Measurements from ENCODE around the gene EFNB3. TPM values are rescaled to one million over a fixed set of nuclear protein-coding genes. Genes with fewer than 3 reads are reported as not detected.
A peak's percentile ranks its signal among the peaks of the same experiment; 100 is the strongest.

EFNB3 gene
- total and polyA plus RNA-seq, 2 of the 8 experiments (the other 6 are each of a cell fraction or from before 2014, with no cell fraction given): 15.0 to 27.3 TPM

DNA sequence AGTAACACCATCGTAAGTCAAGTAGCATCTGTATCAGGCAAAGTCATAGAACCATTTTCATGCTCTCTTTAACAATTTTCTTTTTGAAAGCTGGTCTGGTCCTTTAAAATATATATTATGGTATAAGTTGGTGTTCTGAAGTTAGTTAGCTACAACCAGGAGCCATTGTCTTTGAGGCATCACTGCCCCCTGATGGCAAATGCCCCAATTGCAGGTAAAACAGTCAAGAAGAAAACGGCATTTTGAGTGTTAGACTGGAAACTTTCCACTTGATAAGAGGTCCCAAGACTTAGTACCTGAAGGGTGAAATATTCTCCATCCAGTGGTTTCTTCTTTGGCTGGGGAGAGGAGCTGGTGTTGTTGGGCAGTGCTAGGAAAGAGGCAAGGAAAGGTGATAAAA lies 31.8 kb upstream of the EFNB3 start:
- H3K27ac ChIP-seq (ENCODE audit: low read depth, low read length): no peak overlapping the region
- no peak overlapping the region for H2BK12ac ChIP-seq (ENCODE audit: low read depth, low read length)
- no peak overlapping the region for H2BK20ac ChIP-seq (ENCODE audit: low read length)
- H4K20me1 ChIP-seq (replicated peaks in 1 of 2; ENCODE audit: control insufficient read depth in 1 of 2, insufficient read depth in 2 of 2, low read length in 2 of 2): peaks cover 0 to 2% of the 10 kb centered on the region in 2 experiments
- H2AFZ ChIP-seq (ENCODE audit: low read length): no peak overlapping the region
- no peak overlapping the region for H4K5ac ChIP-seq (ENCODE audit: insufficient read length, low read depth, low read length)
- peak; percentile 79 to 85 for TF ChIP-seq RAD21 (IDR thresholded peaks at IDR 0.05 in 1 of 2, conservative IDR thresholded peaks at IDR 0.05 in 1 of 2; ENCODE audit: low read depth in 2 of 2, low read length in 2 of 2)
- TF ChIP-seq, protein P1, sequence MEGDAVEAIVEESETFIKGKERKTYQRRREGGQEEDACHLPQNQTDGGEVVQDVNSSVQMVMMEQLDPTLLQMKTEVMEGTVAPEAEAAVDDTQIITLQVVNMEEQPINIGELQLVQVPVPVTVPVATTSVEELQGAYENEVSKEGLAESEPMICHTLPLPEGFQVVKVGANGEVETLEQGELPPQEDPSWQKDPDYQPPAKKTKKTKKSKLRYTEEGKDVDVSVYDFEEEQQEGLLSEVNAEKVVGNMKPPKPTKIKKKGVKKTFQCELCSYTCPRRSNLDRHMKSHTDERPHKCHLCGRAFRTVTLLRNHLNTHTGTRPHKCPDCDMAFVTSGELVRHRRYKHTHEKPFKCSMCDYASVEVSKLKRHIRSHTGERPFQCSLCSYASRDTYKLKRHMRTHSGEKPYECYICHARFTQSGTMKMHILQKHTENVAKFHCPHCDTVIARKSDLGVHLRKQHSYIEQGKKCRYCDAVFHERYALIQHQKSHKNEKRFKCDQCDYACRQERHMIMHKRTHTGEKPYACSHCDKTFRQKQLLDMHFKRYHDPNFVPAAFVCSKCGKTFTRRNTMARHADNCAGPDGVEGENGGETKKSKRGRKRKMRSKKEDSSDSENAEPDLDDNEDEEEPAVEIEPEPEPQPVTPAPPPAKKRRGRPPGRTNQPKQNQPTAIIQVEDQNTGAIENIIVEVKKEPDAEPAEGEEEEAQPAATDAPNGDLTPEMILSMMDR (IDR thresholded peaks at IDR 0.05; ENCODE audit: control extremely low read depth in 1 of 3, insufficient read depth in 1 of 3, low read depth in 1 of 3, low read length in 3 of 3): peak in 2 of 3 experiments; percentile 66 to 74; a peak in 3 of 4 replicates
- no peak for TF ChIP-seq HDAC2 (IDR thresholded peaks at IDR 0.05; ENCODE audit: borderline replicate concordance in 1 of 2, low read depth in 2 of 2, low read length in 2 of 2)
- 97% methylated on average over 2 of the region's 2 CpGs; no CpG with 5 or more reads in 1 of the 2 experiments for WGBS, 2 experiments (ENCODE audit: extremely low coverage in 1 of 2, insufficient coverage in 1 of 2, insufficient read length in 1 of 2, insufficient replicate concordance in 2 of 2, low coverage in 1 of 2, low lambda C conversion rate in 2 of 2, missing lambda C conversion rate in 1 of 2)
- H3K56ac ChIP-seq (replicated peaks; ENCODE audit: insufficient read length, low read depth, low read length): no peak overlapping the region
- H4K8ac ChIP-seq (ENCODE audit: extremely low read depth, insufficient read depth, low read length): no peak overlapping the region
- peaks cover 5 to 13% of the 10 kb centered on the region in 2 experiments; a peak in 2 of 4 replicates for H3K9me3 ChIP-seq (ENCODE audit: insufficient read depth in 2 of 2, low read depth in 1 of 2, low read length in 1 of 2)
- H3K18ac ChIP-seq (ENCODE audit: extremely low read depth, low read length): no peak overlapping the region
- H3K4ac ChIP-seq (replicated peaks; ENCODE audit: insufficient read length, low read depth, low read length): no peak overlapping the region
- no peak overlapping the region for H2BK15ac ChIP-seq (ENCODE audit: low read length)
- H2AK5ac ChIP-seq (ENCODE audit: low read depth, low read length): no peak overlapping the region
- FAIRE-seq (peak; percentile 48), DNase-seq (ENCODE audit: low read depth in 1 of 2, low spot score in 2 of 2) (peak in 1 of 2 experiments; percentile 89)
- ChIA-PET CTCF (ENCODE audit: partially characterized antibody) (interaction anchor here (0.6 to 15.7 kb wide), 22 partner anchors 9 to 110 kb away, joined by 3 to 332 read pairs (median 6); partner anchors contain the start of genes ATP1B2, EFNB3, FXR2 and MPDU1), POLR2A (ENCODE audit: partially characterized antibody) (interaction anchor here (0.6 to 79.4 kb wide), 5 partner anchors 7 to 99 kb away, joined by 3 to 2272 read pairs (median 36); partner anchors contain the start of genes ATP1B2, FXR2, MPDU1 and SAT2)
- H3K4me3 ChIP-seq (ENCODE audit: extremely low read depth in 1 of 4, insufficient read depth in 2 of 4, low read depth in 3 of 4, low read length in 4 of 4): no peak overlapping the region
- peaks cover 32 to 73% (median 59%) of the 10 kb centered on the region in 4 experiments for H3K36me3 ChIP-seq (ENCODE audit: control insufficient read depth in 2 of 4, insufficient read depth in 4 of 4, low read length in 3 of 4)
- H3K4me1 ChIP-seq (replicated peaks in 1 of 4; ENCODE audit: control insufficient read depth in 3 of 4, insufficient read depth in 4 of 4, low read length in 3 of 4): peaks cover 5 to 15% (median 10%) of the 10 kb centered on the region in 4 experiments
- no peaks in the 10 kb centered on the region; the same call in 1 of the 2 replicates for H3K79me1 ChIP-seq (ENCODE audit: low read depth, low read length)
- H2BK120ac ChIP-seq (replicated peaks; ENCODE audit: low read depth, low read length): no peak overlapping the region
- no peak overlapping the region for H3K14ac ChIP-seq (ENCODE audit: insufficient read length)
- H3K23me2 ChIP-seq (ENCODE audit: low read depth, low read length): no peaks in the 10 kb centered on the region
- H4K91ac ChIP-seq (replicated peaks; ENCODE audit: insufficient read length, low read length): no peak overlapping the region
- no peak overlapping the region for H3K23ac ChIP-seq (ENCODE audit: insufficient read length)
- no peak overlapping the region for H2BK5ac ChIP-seq (ENCODE audit: low read depth, low read length)
- no peaks in the 10 kb centered on the region for H3K27me3 ChIP-seq (replicated peaks in 1 of 4; ENCODE audit: control insufficient read depth in 3 of 4, extremely low read depth in 1 of 4, insufficient read depth in 3 of 4, low read length in 3 of 4)
- H3K79me2 ChIP-seq (ENCODE audit: control insufficient read depth in 1 of 2, insufficient read depth in 2 of 2, low read length in 2 of 2): peaks cover 0 to 4% of the 10 kb centered on the region in 2 experiments; a peak in 2 of 4 replicates
- H3K4me2 ChIP-seq (ENCODE audit: insufficient read depth in 1 of 2, low read depth in 2 of 2, low read length in 2 of 2): no peak overlapping the region
- H3K9ac ChIP-seq (replicated peaks in 1 of 4; ENCODE audit: extremely low read depth in 1 of 4, low read depth in 3 of 4, low read length in 3 of 4): no peak overlapping the region

Measured in H1 (cell line).